HCT116 (cell line): ENCODE measurements around the gene ILRUN. TPM values are rescaled to one million over a fixed set of nuclear protein-coding genes. Genes with fewer than 3 reads are reported as not detected.
A peak's percentile ranks its signal among the peaks of the same experiment; 100 is the strongest.
"Not testable (repeated sequence)": the region's sequence is repeated elsewhere in the genome, so short reads cannot be mapped to it uniquely, and the experiment has no call there.

ENCODE experiments used
- ATAC-seq: fragments of 200-7000 bp; cut with Tn5 transposase; 2 replicates; pipeline ENCODE4 v1.9.1; 2020; ENCODE audit warnings: mild to moderate bottlenecking, moderate library complexity
- BruUV-seq: library from RNA; stranded (reverse); fragments of 400-500 nt; replicated peaks from 2 replicates; lab custom pipeline; 2021; lab: Mats Ljungman, UMichigan
- CTCF ChIA-PET: fragments of 300-600 bp; sonication (Branson Sonifier 250); formaldehyde crosslinking; loops from one replicate; lab custom pipeline; 2021; ENCODE audit warnings: antibody characterized with exemption; lab: Charles Lee
- POLR2A ChIA-PET: fragments of 300-600, 350-600 bp; sonication (Branson Sonifier 250); formaldehyde crosslinking; loops from one replicate; lab custom pipeline; 2021; ENCODE audit warnings: antibody characterized with exemption; lab: Charles Lee
- RAD21 ChIA-PET, 2 experiments: fragments of 300-600 bp; sonication (Branson Sonifier 250); formaldehyde crosslinking; loops; one replicate each; lab custom pipeline; 2023; ENCODE audit warnings: low total read pairs in 2 of 2; ENCODE audit not compliant: uncharacterized antibody in 2 of 2, unreplicated experiment in 2 of 2, low non-redundant PET in 1 of 2; lab: Charles Lee
- DNase-seq: peaks from one replicate; pipeline ENCODE4 v3.0.0-alpha.2; 2010; ENCODE audit warnings: low read depth, low spot score
- H2AFZ ChIP-seq: fragments of 200-600 bp; shearing (Covaris generic), sonication (generic); 2 replicates; pipeline ENCODE4 v1.6.1; 2017; ENCODE audit warnings: low read depth, mixed run types, mixed read lengths, antibody characterized with exemption, low read length; ENCODE audit not compliant: poor library complexity, severe bottlenecking
- H3K27ac ChIP-seq: 2 replicates; pipeline ENCODE4 v1.5.1; 2012; ENCODE audit warnings: low read depth, low read length
- H3K27me3 ChIP-seq: fragments of 200-600 bp; sonication (generic); 2 replicates; pipeline ENCODE4 v1.6.1; 2016; ENCODE audit warnings: mixed run types, low read length, mixed read lengths; ENCODE audit not compliant: insufficient read depth
- H3K36me3 ChIP-seq, 2 experiments: fragments of 200-500 bp in 1 of 2; fragments of 200-600 bp in 1 of 2; sonication (Bioruptor generic) in 1 of 2; sonication (generic) in 1 of 2; 2 replicates each; pipeline versions ENCODE4 v1.5.1 to v1.6.1; 2014 to 2016; ENCODE audit warnings: low read length in 2 of 2, inconsistent platforms in 1 of 2, mixed read lengths in 1 of 2, mixed run types in 1 of 2; ENCODE audit not compliant: insufficient read depth in 2 of 2, control insufficient read depth in 1 of 2
- H3K4me1 ChIP-seq, 2 experiments: fragments of 200-600 bp in 1 of 2; sonication (generic) in 1 of 2; 2 replicates each; pipeline versions ENCODE4 v1.5.1 to v1.6.1; 2012 to 2017; ENCODE audit warnings: low read length in 2 of 2, inconsistent platforms in 1 of 2, mild to moderate bottlenecking in 1 of 2, mixed read lengths in 1 of 2, mixed run types in 1 of 2, moderate library complexity in 1 of 2; ENCODE audit not compliant: insufficient read depth in 2 of 2, control insufficient read depth in 1 of 2
- H3K4me2 ChIP-seq: fragments of 200-600 bp; sonication (generic); 2 replicates; pipeline ENCODE4 v1.6.1; 2017; ENCODE audit warnings: mixed run types, low read length, mixed read lengths
- H3K4me3 ChIP-seq, 2 experiments: fragments of 200-600 bp in 1 of 2; sonication (generic) in 1 of 2; replicated peaks in 1 of 2; 2 replicates each; pipeline ENCODE4 v1.5.1; 2011 to 2016; ENCODE audit warnings: low read length in 2 of 2, control low read depth in 1 of 2, low read depth in 1 of 2, mild to moderate bottlenecking in 1 of 2, mixed read lengths in 1 of 2, mixed run types in 1 of 2
- H3K79me2 ChIP-seq: fragments of 200-600 bp; sonication (generic); 2 replicates; pipeline ENCODE4 v1.6.1; 2017; ENCODE audit warnings: mild to moderate bottlenecking, mixed run types, low read length, moderate library complexity, mixed read lengths; ENCODE audit not compliant: insufficient read depth
- H3K9ac ChIP-seq: fragments of 200-600 bp; sonication (generic); 2 replicates; pipeline ENCODE4 v1.6.1; 2016; ENCODE audit warnings: low read length, mixed read lengths
- H3K9me2 ChIP-seq: fragments of 200-600 bp; sonication (generic), shearing (Covaris generic); 2 replicates; pipeline ENCODE4 v1.6.1; 2017; ENCODE audit warnings: mixed run types, mild to moderate bottlenecking, moderate library complexity; ENCODE audit not compliant: insufficient read depth
- H3K9me3 ChIP-seq, 2 experiments: fragments of 200-500 bp in 1 of 2; fragments of 200-600 bp in 1 of 2; sonication (Bioruptor generic) in 1 of 2; sonication (generic) in 1 of 2; 2 replicates each; pipeline ENCODE4 v1.6.1; 2014 to 2017; ENCODE audit warnings: low read length in 2 of 2, mixed read lengths in 2 of 2, inconsistent platforms in 1 of 2, low read depth in 1 of 2, mild to moderate bottlenecking in 1 of 2, mixed run types in 1 of 2, moderate library complexity in 1 of 2; ENCODE audit not compliant: control insufficient read depth in 1 of 2, insufficient read depth in 1 of 2
- H4K20me1 ChIP-seq: fragments of 200-600 bp; sonication (generic), shearing (Covaris generic); 2 replicates; pipeline ENCODE4 v1.6.1; 2017; ENCODE audit warnings: mixed run types, mild to moderate bottlenecking, moderate library complexity; ENCODE audit not compliant: insufficient read depth
- EGR1 ChIP-seq: IDR thresholded peaks from 2 replicates; pipeline ENCODE4 v1.6.1; 2012; ENCODE audit warnings: low read depth
- POLR2A ChIP-seq: IDR thresholded peaks from 2 replicates; pipeline ENCODE4 v1.7.0; 2011; ENCODE audit warnings: borderline replicate concordance; ENCODE audit not compliant: insufficient read depth, insufficient read length; ENCODE audit errors: extremely low read depth
- RAD21 ChIP-seq: IDR thresholded peaks from 2 replicates; pipeline ENCODE4 v1.6.1; 2012; ENCODE audit warnings: low read depth, mild to moderate bottlenecking
- REST ChIP-seq: IDR thresholded peaks from 2 replicates; pipeline ENCODE4 v1.6.1; 2012; ENCODE audit warnings: low read depth
- SIN3A ChIP-seq: IDR thresholded peaks from 2 replicates; pipeline ENCODE4 v1.6.1; 2012; ENCODE audit warnings: low read depth
- SRF ChIP-seq: IDR thresholded peaks from 2 replicates; pipeline ENCODE4 v1.6.1; 2012; ENCODE audit warnings: low read depth
- YY1 ChIP-seq: IDR thresholded peaks from 2 replicates; pipeline ENCODE4 v1.6.1; 2011; ENCODE audit warnings: low read length, low read depth, moderate library complexity, mild to moderate bottlenecking; ENCODE audit not compliant: insufficient replicate concordance; ENCODE audit errors: extremely low read depth
- ZBTB33 ChIP-seq: IDR thresholded peaks from 2 replicates; pipeline ENCODE4 v1.6.1; 2011; ENCODE audit warnings: mild to moderate bottlenecking, low read length, moderate library complexity; ENCODE audit not compliant: insufficient replicate concordance; ENCODE audit errors: extremely low read depth
- ZFX ChIP-seq: fragments of 450-650 bp; IDR thresholded peaks from 2 replicates; pipeline ENCODE4 v1.6.1; 2017
- intact Hi-C: fragments of 100-400 bp; cut with micrococcal nuclease; formaldehyde crosslinking; loops from 2 replicates; pipeline ENCODE4 v1.10.0; 2022
- total RNA-seq: library from RNA; stranded (reverse); gene quantifications from one replicate; pipeline ENCODE4 v1.2.1, GENCODE V29; 2021; ENCODE audit not compliant: unreplicated experiment

The ILRUN gene
- total RNA-seq, 1 experiment from 2014 or later: 51.9 TPM

DNA sequence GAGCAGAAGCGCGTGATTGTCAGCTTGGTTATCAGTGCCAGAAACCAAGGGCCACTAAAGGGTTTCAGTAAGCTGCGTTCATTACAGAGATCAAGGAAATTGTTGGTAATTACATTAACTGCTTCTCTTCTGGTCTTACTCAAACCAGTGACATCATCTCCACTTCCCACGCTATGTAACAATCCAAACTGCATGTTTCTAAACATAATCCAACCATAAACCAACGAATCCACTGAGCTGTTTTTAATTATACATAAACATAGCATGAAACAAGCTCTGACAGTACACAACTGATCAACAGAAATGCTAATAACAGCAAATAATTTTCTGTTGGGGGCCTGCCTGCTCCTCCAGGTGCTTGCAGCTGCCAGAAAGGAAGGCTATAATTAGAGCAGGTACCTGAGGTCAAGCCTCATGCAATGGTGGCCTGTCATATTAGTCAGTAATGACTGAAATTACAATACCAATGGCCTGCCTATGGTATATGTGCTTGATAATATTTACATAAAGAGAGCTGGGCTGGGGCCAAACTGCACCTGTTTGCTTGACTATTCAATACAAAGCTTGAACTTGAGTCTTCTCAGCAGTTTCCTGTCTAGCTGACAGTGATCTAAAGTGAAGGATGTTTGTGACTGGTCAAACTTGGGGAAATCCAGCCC, 40.1 kb downstream of the ILRUN start:
- ChIA-PET CTCF (interaction anchor here (0.9 kb wide), 1 partner anchor 198 kb away, joined by 3 read pairs; no protein-coding TSS in a partner anchor), POLR2A (interaction anchor here (0.9 kb wide), 1 partner anchor 46 kb away, joined by 4 read pairs; no protein-coding TSS in a partner anchor)
- no TSS peak for BruUV-seq
- no peak for DNase-seq
- Histone ChIP-seq H3K36me3 (peaks cover 0 to 4% of the 10 kb centered on the region in 2 experiments; a peak in 2 of 4 replicates), H3K9me3 (no peaks in the 10 kb centered on the region), H3K4me1 (peaks cover 30 to 51% of the 10 kb centered on the region in 2 experiments), H3K4me3 (peak overlapping the region in 1 of 2 experiments; percentile 58; a peak in 3 of 4 replicates), H2AFZ (no peak overlapping the region), H3K79me2 (peaks cover 83% of the 10 kb centered on the region)
- TF ChIP-seq ZFX: no peak
- no peak for TF ChIP-seq RAD21
- no peak for TF ChIP-seq EGR1
- TF ChIP-seq SRF: no peak
- no peak for TF ChIP-seq ZBTB33
- TF ChIP-seq SIN3A: no peak
- no peak for TF ChIP-seq YY1
- TF ChIP-seq POLR2A: no peak
- TF ChIP-seq REST: no peak
- TF ChIP-seq, all 23 proteins: peak for 0
- intact Hi-C loops: no loop called here
- Histone ChIP-seq H3K27ac (peak overlapping the region; percentile 84), H3K9me2 (no peaks in the 10 kb centered on the region), H3K4me2 (peak overlapping the region; percentile 89), H3K9ac (peak overlapping the region; percentile 73), H4K20me1 (no peaks in the 10 kb centered on the region), H3K27me3 (no peaks in the 10 kb centered on the region)
- ATAC-seq: peak; percentile 31; the same call in 1 of the 2 replicates
- RAD21 ChIA-PET: no interaction called here

DNA sequence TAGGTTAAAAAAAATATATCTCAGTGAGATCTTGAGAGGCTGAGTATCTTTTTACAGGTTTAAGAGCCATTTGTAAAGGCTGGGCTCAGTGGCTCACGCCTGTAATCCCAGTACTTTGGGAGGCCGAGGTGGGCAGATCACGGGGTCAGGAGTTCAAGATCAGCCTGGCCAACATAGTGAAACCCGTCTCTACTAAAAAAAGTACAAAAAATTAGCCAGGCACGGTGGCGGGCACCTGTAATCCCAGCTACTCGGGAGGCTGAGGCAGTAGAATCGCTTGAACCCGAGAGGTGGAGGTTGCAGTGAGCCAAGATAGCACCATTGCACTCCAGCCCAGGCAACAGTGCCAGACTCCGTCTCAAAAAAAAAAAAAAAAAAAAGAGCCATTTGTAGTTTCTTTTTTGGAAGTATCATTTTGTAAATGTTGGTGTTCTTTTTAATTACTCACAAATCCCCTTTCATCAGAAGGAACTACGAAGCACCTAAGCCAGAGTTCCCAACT, 40.6 kb downstream of the ILRUN start:
- H2AFZ ChIP-seq, DNase-seq, H4K20me1 ChIP-seq, H3K9me2 ChIP-seq, H3K9ac ChIP-seq, CTCF ChIA-PET, RAD21 ChIA-PET, H3K4me3 ChIP-seq, H3K36me3 ChIP-seq, intact Hi-C loops, POLR2A ChIA-PET, H3K27me3 ChIP-seq, H3K9me3 ChIP-seq, ATAC-seq, BruUV-seq: not testable (repeated sequence)
- peaks cover 30 to 51% of the 10 kb centered on the region in 2 experiments for H3K4me1 ChIP-seq
- peaks cover 82% of the 10 kb centered on the region for H3K79me2 ChIP-seq
- peak overlapping the region; percentile 84; the same call in 1 of the 2 replicates for H3K27ac ChIP-seq
- peak overlapping the region; percentile 89 for H3K4me2 ChIP-seq
